ENCODE data around the gene BEAN1. TPM values are rescaled to one million over a fixed set of nuclear protein-coding genes. Genes with fewer than 3 reads are reported as not detected.

The BEAN1 gene
- total and polyA plus RNA-seq, 9 of the 15 experiments (the other 6 are each of a cell fraction or from before 2014, with no cell fraction given) = not detected

DNA sequence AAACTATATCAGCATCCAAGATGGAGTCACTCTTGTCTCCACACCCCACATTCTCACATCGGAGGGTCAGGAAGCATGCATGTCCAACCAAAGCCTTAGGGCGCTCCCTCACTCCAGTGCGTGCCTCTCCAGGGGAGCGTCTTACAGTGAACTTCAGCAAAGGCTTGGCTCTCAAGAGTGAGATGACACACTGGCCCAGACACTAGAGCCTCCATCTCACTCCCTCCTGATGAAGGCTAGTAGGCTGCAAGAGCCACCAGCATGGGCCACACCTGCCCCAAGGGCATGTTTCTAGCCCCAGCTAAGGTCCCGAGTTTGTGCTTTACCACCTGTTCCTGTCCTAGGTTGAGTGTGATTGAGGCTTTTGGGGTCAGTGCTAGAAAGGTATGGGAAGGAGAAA is 40.5 kb downstream of the BEAN1 start (continued):
- no peak for TF ChIP-seq ZNF407 (IDR thresholded peaks at IDR 0.05; ENCODE audit: low read depth)
- TF ChIP-seq RBM22 (IDR thresholded peaks at IDR 0.05; ENCODE audit: low read depth, low read length, poor library complexity, severe bottlenecking) = no peak
- no peak for TF ChIP-seq RFX7 (CRISPR knock-in tag; IDR thresholded peaks at IDR 0.05)
- TF ChIP-seq TBL1XR1 (IDR thresholded peaks at IDR 0.05; ENCODE audit: low read length in 2 of 2) = no peak
- no peak for TF ChIP-seq NCOA4 (IDR thresholded peaks at IDR 0.05; ENCODE audit: partially characterized antibody)

Data from K562 (cell line).